Measurements from ENCODE around the gene CLK3. TPM values are rescaled to one million over a fixed set of nuclear protein-coding genes. Genes with fewer than 3 reads are reported as not detected.

The CLK3 gene
- total and polyA plus RNA-seq, 2 of the 13 experiments (the other 11 are each of a cell fraction or from before 2014, with no cell fraction given), result 41.5 to 82.0 TPM

- Histone ChIP-seq H2AFZ (ENCODE audit: low read length) (no peak overlapping the region), H4K20me1 (ENCODE audit: insufficient read depth, low read length) (peaks cover 58% of the 10 kb centered on the region), H3K36me3 (replicated peaks in 1 of 2; ENCODE audit: control insufficient read depth in 1 of 2, insufficient read depth in 2 of 2, low read length in 2 of 2) (peaks cover 37 to 59% of the 10 kb centered on the region in 2 experiments), H3K4me3 (replicated peaks in 1 of 3; ENCODE audit: insufficient read depth in 1 of 3, low read depth in 2 of 3, low read length in 3 of 3) (no peak overlapping the region), H3K4me2 (ENCODE audit: low read depth, low read length) (no peak overlapping the region), H3K4me1 (ENCODE audit: insufficient read depth, low read length) (peaks cover 28% of the 10 kb centered on the region), H3K9ac (ENCODE audit: insufficient read depth, low read depth, low read length) (no peak overlapping the region), H3K79me2 (ENCODE audit: insufficient read depth, low read length) (peaks cover 50% of the 10 kb centered on the region), H3K27me3 (ENCODE audit: control insufficient read depth in 1 of 2, insufficient read depth in 2 of 2, low read length in 2 of 2) (no peaks in the 10 kb centered on the region; a peak in 1 of 5 replicates), H3K9me3 (ENCODE audit: low read length) (no peaks in the 10 kb centered on the region), H3K27ac (ENCODE audit: extremely low read length, insufficient read depth, low read length) (no peak overlapping the region)
- no peak for FAIRE-seq
- intact Hi-C loops (cut with micrococcal nuclease; ENCODE audit: unreplicated experiment), result loop anchor here (5.0 kb wide), 2 partner anchors 178 to 248 kb away; no protein-coding TSS in a partner anchor
- ChIA-PET CTCF (ENCODE audit: low intra/inter-chr PET ratio, low total read pairs) (interaction anchor here (1.5 to 2.6 kb wide), 2 partner anchors 12 to 247 kb away, joined by 15 to 19 read pairs; no protein-coding TSS in a partner anchor), POLR2A (no interaction called here)
- no peak for DNase-seq (ENCODE audit: low spot score)
- in situ Hi-C loops (cut with HindIII; ENCODE audit: extremely low pct_ligation_motif_present, low pct_unique_long_range_greater_than_20kb), result loop anchor here (5.0 kb wide), 1 partner anchor 248 kb away; no protein-coding TSS in a partner anchor
- 98% methylated on average over 21 of the region's 27 CpGs for WGBS (ENCODE audit: low lambda C conversion rate)
- BruUV-seq (replicated peaks), result no TSS peak
- TF ChIP-seq MAZ (IDR thresholded peaks at IDR 0.05; ENCODE audit: borderline replicate concordance, low read depth, low read length) (no peak), MAZ (CRISPR knock-in tag; IDR thresholded peaks at IDR 0.05; ENCODE audit: low read depth) (no peak), RBM22 (optimal IDR thresholded peaks at IDR 0.05; ENCODE audit: low read length) (no peak), AGO2 (optimal IDR thresholded peaks at IDR 0.05; ENCODE audit: low read depth, low read length) (peak; percentile 32), POLR2AphosphoS2 (IDR thresholded peaks at IDR 0.05; ENCODE audit: low read depth, low read length) (peak; percentile 12; the same call in 1 of the 2 replicates), CBX5 (CRISPR knock-in tag; IDR thresholded peaks at IDR 0.05; ENCODE audit: borderline replicate concordance) (no peak)
- TF ChIP-seq, protein P1, sequence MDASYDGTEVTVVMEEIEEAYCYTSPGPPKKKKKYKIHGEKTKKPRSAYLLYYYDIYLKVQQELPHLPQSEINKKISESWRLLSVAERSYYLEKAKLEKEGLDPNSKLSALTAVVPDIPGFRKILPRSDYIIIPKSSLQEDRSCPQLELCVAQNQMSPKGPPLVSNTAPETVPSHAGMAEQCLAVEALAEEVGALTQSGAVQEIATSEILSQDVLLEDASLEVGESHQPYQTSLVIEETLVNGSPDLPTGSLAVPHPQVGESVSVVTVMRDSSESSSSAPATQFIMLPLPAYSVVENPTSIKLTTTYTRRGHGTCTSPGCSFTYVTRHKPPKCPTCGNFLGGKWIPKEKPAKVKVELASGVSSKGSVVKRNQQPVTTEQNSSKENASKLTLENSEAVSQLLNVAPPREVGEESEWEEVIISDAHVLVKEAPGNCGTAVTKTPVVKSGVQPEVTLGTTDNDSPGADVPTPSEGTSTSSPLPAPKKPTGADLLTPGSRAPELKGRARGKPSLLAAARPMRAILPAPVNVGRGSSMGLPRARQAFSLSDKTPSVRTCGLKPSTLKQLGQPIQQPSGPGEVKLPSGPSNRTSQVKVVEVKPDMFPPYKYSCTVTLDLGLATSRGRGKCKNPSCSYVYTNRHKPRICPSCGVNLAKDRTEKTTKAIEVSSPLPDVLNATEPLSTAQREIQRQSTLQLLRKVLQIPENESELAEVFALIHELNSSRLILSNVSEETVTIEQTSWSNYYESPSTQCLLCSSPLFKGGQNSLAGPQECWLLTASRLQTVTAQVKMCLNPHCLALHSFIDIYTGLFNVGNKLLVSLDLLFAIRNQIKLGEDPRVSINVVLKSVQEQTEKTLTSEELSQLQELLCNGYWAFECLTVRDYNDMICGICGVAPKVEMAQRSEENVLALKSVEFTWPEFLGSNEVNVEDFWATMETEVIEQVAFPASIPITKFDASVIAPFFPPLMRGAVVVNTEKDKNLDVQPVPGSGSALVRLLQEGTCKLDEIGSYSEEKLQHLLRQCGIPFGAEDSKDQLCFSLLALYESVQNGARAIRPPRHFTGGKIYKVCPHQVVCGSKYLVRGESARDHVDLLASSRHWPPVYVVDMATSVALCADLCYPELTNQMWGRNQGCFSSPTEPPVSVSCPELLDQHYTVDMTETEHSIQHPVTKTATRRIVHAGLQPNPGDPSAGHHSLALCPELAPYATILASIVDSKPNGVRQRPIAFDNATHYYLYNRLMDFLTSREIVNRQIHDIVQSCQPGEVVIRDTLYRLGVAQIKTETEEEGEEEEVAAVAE (CRISPR knock-in tag; IDR thresholded peaks at IDR 0.05; ENCODE audit: borderline replicate concordance), result no peak
- ATAC-seq, result no peak
Observed at GRCh38 chr15:74619916-74620635, 4.4 kb downstream of the CLK3 start.
